PC-9 (cell line): ENCODE results near the gene KRTAP10-12. TPM values are rescaled to one million over a fixed set of nuclear protein-coding genes. Genes with fewer than 3 reads are reported as not detected.

Experiments used
- BruUV-seq: library from RNA; stranded (reverse); fragments of 400-500 nt; replicated peaks from 2 replicates; lab custom pipeline; 2021; lab: Mats Ljungman, UMichigan
- CTCF ChIA-PET: fragments of 300-600 bp; sonication (Branson Sonifier 250); formaldehyde crosslinking; loops from one replicate; lab custom pipeline; 2022; ENCODE audit warnings: antibody characterized with exemption; lab: Charles Lee
- POLR2A ChIA-PET: fragments of 300-600 bp; sonication (Branson Sonifier 250); formaldehyde crosslinking; loops from one replicate; lab custom pipeline; 2022; ENCODE audit warnings: antibody characterized with exemption; ENCODE audit not compliant: unreplicated experiment; lab: Charles Lee
- DNase-seq, 2 experiments: peaks; one replicate each; pipeline versions ENCODE4 v3.0.0 to v3.0.0-alpha.2; 2015 to 2022; ENCODE audit warnings: mixed read lengths in 1 of 2
- H2AFZ ChIP-seq: fragments of 200-600 bp; sonication (generic); 2 replicates; pipeline ENCODE4 v1.8.1; 2017; ENCODE audit warnings: antibody characterized with exemption
- H3F3A ChIP-seq: fragments of 200-600 bp; sonication (generic); 2 replicates; pipeline ENCODE4 v1.8.1; 2017; ENCODE audit warnings: antibody characterized with exemption, mild to moderate bottlenecking, low read depth; ENCODE audit not compliant: insufficient read depth
- H3K27ac ChIP-seq: fragments of 200-600 bp; sonication (generic); 2 replicates; pipeline ENCODE4 v1.6.1; 2016; ENCODE audit warnings: mixed run types
- H3K27me3 ChIP-seq: fragments of 200-600 bp; sonication (generic); 2 replicates; pipeline ENCODE4 v1.6.1; 2016; ENCODE audit warnings: low read depth, mixed run types; ENCODE audit not compliant: insufficient read depth
- H3K36me3 ChIP-seq: fragments of 200-600 bp; sonication (generic); 2 replicates; pipeline ENCODE4 v1.6.1; 2016; ENCODE audit warnings: low read depth, mixed run types
- H3K4me1 ChIP-seq: fragments of 200-600 bp; sonication (generic); replicated peaks from 2 replicates; pipeline ENCODE4 v1.6.1; 2016; ENCODE audit warnings: mixed run types; ENCODE audit not compliant: insufficient read depth
- H3K4me2 ChIP-seq: fragments of 200-600 bp; sonication (generic); 2 replicates; pipeline ENCODE4 v1.6.1; 2017; ENCODE audit warnings: mixed run types
- H3K4me3 ChIP-seq: fragments of 200-600 bp; sonication (generic); 2 replicates; pipeline ENCODE4 v1.6.1; 2016; ENCODE audit warnings: mixed run types
- H3K79me2 ChIP-seq: fragments of 200-600 bp; sonication (generic); 2 replicates; pipeline ENCODE4 v1.6.1; 2017; ENCODE audit warnings: low read depth, mixed run types
- H3K9me2 ChIP-seq: fragments of 200-600 bp; sonication (generic); 2 replicates; pipeline ENCODE4 v1.8.1; 2017; ENCODE audit warnings: mild to moderate bottlenecking; ENCODE audit not compliant: insufficient read depth
- H3K9me3 ChIP-seq: fragments of 200-600 bp; sonication (generic); 2 replicates; pipeline ENCODE4 v1.8.1; 2016; ENCODE audit warnings: low read depth; ENCODE audit not compliant: insufficient read depth
- H4K20me1 ChIP-seq: fragments of 200-600 bp; sonication (generic); 2 replicates; pipeline ENCODE4 v1.8.1; 2017; ENCODE audit not compliant: insufficient read depth
- EZH2 ChIP-seq: fragments of 200-600 bp; sonication (generic); IDR thresholded peaks from 2 replicates; pipeline ENCODE4 v1.8.0; 2017; ENCODE audit warnings: antibody characterized with exemption, low read depth
- intact Hi-C: fragments of 100-400 bp; cut with micrococcal nuclease; formaldehyde crosslinking; loops from one replicate; pipeline ENCODE4 v1.10.0; 2022; ENCODE audit not compliant: unreplicated experiment
- total RNA-seq: library from RNA; stranded (reverse); gene quantifications from 2 replicates; pipeline ENCODE4 v1.2.3, GENCODE V29; 2021
- TF ChIP-seq, protein P1 (sequence below): fragments of 200-600 bp; sonication (generic); conservative IDR thresholded peaks from 2 replicates; pipeline ENCODE4 v1.6.1; 2017; ENCODE audit warnings: mixed run types, antibody characterized with exemption, mild to moderate bottlenecking, moderate library complexity

Gene KRTAP10-12
- total RNA-seq, 1 experiment from 2014 or later: not detected

DNA sequence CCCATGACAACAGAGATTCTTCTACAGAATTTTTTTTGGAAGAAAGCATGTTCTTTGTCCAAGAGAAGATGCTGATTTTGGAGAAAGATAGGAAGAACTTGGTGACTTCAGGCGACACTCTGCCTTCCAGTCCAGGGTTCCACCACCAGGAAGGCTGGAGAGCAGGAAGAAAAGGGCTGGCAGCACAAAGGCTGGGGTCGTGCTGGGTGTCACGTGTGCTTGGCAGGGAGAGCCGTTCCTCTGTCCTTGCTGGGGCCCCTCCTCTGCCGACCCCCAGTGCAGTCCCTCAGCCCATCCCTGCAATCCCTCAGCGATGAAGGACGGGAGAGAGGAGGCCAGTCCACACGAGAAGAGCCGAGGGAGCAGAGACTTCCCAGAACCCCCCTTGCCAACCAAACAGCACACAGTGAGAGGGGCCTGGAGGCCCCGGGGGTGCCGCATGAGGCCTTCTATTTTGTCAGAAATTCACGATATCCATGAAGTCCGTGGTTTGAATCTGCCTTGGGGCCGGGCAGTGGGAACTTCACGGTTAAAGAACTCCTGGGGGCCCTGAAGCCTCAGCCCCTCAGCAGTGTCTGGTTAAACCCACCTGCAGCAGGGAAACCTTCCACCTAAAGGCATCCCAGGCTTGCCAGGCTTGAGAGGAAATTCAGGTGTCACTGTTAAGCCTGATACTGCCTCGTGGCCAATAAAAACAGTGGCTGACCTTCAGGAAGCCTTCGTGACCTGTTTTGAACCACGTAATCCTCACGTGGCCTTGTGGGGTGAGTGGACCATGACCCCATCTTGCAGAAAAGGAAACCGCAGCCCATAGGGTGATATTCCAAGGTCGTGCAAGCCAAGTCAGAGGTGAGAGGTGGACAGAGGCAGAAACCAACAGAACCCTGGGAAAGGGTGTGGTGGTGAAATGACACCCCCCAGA, 3.4 kb downstream of the KRTAP10-12 start:
- ChIA-PET POLR2A (no interaction called here), CTCF (no interaction called here)
- H3K36me3 ChIP-seq: no peaks in the 10 kb centered on the region
- H3K79me2 ChIP-seq: no peaks in the 10 kb centered on the region
- no peak for DNase-seq
- no peaks in the 10 kb centered on the region for H3F3A ChIP-seq
- H3K9me3 ChIP-seq: no peaks in the 10 kb centered on the region
- H2AFZ ChIP-seq: no peak overlapping the region
- H4K20me1 ChIP-seq: no peaks in the 10 kb centered on the region
- peaks cover 83% of the 10 kb centered on the region for H3K27me3 ChIP-seq
- no TSS peak for BruUV-seq
- TF ChIP-seq, protein P1, sequence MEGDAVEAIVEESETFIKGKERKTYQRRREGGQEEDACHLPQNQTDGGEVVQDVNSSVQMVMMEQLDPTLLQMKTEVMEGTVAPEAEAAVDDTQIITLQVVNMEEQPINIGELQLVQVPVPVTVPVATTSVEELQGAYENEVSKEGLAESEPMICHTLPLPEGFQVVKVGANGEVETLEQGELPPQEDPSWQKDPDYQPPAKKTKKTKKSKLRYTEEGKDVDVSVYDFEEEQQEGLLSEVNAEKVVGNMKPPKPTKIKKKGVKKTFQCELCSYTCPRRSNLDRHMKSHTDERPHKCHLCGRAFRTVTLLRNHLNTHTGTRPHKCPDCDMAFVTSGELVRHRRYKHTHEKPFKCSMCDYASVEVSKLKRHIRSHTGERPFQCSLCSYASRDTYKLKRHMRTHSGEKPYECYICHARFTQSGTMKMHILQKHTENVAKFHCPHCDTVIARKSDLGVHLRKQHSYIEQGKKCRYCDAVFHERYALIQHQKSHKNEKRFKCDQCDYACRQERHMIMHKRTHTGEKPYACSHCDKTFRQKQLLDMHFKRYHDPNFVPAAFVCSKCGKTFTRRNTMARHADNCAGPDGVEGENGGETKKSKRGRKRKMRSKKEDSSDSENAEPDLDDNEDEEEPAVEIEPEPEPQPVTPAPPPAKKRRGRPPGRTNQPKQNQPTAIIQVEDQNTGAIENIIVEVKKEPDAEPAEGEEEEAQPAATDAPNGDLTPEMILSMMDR: no peak
- TF ChIP-seq EZH2: no peak
- no peak overlapping the region for H3K4me3 ChIP-seq
- H3K27ac ChIP-seq: no peak overlapping the region
- no peak overlapping the region for H3K4me2 ChIP-seq
- H3K9me2 ChIP-seq: no peaks in the 10 kb centered on the region
- no peaks in the 10 kb centered on the region for H3K4me1 ChIP-seq
- intact Hi-C loops: no loop called here

DNA sequence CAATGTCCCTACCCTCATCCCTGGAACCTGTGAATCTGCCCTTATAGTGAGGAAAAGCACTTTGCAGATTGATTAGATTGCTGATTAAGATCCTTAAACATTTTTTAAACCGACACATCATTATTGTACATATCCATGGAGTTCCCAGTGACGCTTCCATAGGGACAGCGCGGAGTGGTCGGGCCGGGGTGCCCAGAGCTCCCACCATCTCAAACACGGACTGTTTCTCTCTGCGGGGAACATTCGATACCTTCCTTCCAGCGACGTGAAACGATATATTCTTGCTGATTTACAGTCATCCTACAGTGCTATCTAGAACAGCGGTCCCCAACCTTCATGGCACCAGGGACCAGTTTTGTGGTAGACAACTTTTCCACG, 4.0 kb downstream of the KRTAP10-12 start:
- DNase-seq: no peak
- no peak overlapping the region for H2AFZ ChIP-seq
- no peaks in the 10 kb centered on the region for H3K9me3 ChIP-seq
- ChIA-PET CTCF (no interaction called here), POLR2A (no interaction called here)
- H3K27ac ChIP-seq: no peak overlapping the region
- BruUV-seq: no TSS peak
- H3K36me3 ChIP-seq: no peaks in the 10 kb centered on the region
- H3K4me1 ChIP-seq: no peaks in the 10 kb centered on the region
- H3K79me2 ChIP-seq: no peaks in the 10 kb centered on the region
- H3K4me3 ChIP-seq: no peak overlapping the region
- H3K4me2 ChIP-seq: no peak overlapping the region
- TF ChIP-seq EZH2: no peak
- TF ChIP-seq, protein P1: no peak
- H3K9me2 ChIP-seq: no peaks in the 10 kb centered on the region
- H3K27me3 ChIP-seq: peaks cover 76% of the 10 kb centered on the region
- intact Hi-C loops: no loop called here
- no peaks in the 10 kb centered on the region for H4K20me1 ChIP-seq
- H3F3A ChIP-seq: no peaks in the 10 kb centered on the region

DNA sequence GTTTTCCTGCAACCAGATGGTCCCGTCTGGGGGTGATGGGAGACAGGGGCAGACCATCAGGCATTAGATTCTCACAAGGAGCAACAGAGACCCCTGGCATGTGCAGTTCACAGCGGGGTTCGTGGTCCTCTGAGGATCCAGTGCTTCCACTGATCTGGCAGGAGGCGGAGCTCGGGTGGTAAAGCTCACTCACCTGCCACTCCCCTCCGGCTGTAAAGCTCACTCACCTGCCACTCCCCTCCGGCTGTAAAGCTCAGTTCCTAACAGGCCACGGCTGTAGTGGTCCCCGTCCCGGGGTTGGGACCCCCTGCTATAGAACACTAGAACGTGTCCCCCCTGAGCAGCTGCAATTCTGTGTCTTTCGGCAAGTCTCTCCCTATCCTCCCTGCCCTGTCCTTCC, 4.6 kb downstream of the KRTAP10-12 start:
- intact Hi-C loops: no loop called here
- Histone ChIP-seq H2AFZ (no peak overlapping the region), H3K9me3 (no peaks in the 10 kb centered on the region), H3K79me2 (no peaks in the 10 kb centered on the region), H3F3A (no peaks in the 10 kb centered on the region), H3K27me3 (peaks cover 73% of the 10 kb centered on the region), H3K4me3 (no peak overlapping the region), H3K4me2 (no peak overlapping the region), H3K27ac (no peak overlapping the region), H3K4me1 (no peaks in the 10 kb centered on the region), H3K36me3 (no peaks in the 10 kb centered on the region), H3K9me2 (no peaks in the 10 kb centered on the region), H4K20me1 (no peaks in the 10 kb centered on the region)
- no peak for DNase-seq
- BruUV-seq: no TSS peak
- ChIA-PET CTCF (no interaction called here), POLR2A (no interaction called here)
- TF ChIP-seq, protein P1: no peak
